Neuron (in vitro differentiated cells): ENCODE measurements around the gene AGO3.
"Not testable (repeated sequence)": the region's sequence is repeated elsewhere in the genome, so short reads cannot be mapped to it uniquely, and the experiment has no call there.

ENCODE experiments used
- H2AFZ ChIP-seq: one replicate; pipeline ENCODE4 v1.6.1; 2013; ENCODE audit warnings: low read depth, mild to moderate bottlenecking, inconsistent platforms, low read length, moderate library complexity
- H3K27me3 ChIP-seq: one replicate; pipeline ENCODE4 v1.6.1; 2013; ENCODE audit warnings: low read length; ENCODE audit not compliant: insufficient read depth
- H3K36me3 ChIP-seq: one replicate; pipeline ENCODE4 v1.6.1; 2013; ENCODE audit warnings: low read length; ENCODE audit not compliant: insufficient read depth
- H3K4me1 ChIP-seq: one replicate; pipeline ENCODE4 v1.6.1; 2013; ENCODE audit warnings: low read length; ENCODE audit not compliant: insufficient read depth
- H3K4me3 ChIP-seq: 2 replicates; pipeline ENCODE4 v1.5.1; 2013; ENCODE audit warnings: mild to moderate bottlenecking, low read length, moderate library complexity
- H3K9me3 ChIP-seq: one replicate; pipeline ENCODE4 v1.6.1; 2013; ENCODE audit warnings: low read length

Gene AGO3

DNA sequence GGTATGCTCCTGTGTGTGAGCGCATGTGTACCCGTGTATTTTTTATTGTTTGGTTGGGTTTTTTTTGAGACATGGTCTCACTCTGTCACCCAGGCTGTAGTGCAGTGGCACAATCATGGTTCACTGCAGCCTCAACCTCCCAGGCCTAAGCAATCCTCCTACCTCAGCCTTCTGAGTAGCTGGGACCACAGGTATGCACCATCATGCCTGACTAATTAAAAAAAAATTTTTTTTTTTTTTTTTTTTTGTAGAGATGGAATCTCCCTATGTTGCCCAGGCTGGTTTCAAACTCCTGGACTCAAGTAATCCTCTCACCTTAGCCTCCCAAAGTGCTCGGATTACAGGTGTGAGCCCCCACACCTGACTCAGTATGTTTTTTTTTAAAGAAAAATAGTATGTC lies 41.7 kb downstream of the AGO3 start:
- H3K27me3 ChIP-seq, H3K9me3 ChIP-seq, H3K4me1 ChIP-seq, H3K4me3 ChIP-seq, H2AFZ ChIP-seq: not testable (repeated sequence)
- H3K36me3 ChIP-seq: peaks cover 59% of the 10 kb centered on the region

DNA sequence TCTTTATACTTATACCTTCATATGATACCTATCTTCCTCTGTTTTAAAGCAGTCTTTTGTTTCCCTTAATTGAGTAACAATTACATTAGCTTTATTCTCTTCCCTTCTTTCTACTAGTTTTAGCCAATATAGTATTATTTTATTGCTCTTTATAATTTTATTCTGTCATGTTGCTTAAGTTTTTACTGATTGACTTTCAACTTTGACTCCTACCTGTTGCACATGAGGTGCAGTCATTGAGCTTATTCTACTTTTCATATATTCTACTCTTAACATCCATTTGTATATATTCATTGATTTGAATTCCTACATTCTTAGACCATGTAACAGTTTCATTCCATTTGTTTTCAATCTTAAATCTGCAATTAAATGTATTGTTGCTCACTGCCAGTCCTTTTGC lies 49.2 kb downstream of the AGO3 start:
- no peaks in the 10 kb centered on the region for H3K4me1 ChIP-seq
- peaks cover 3% of the 10 kb centered on the region for H3K9me3 ChIP-seq
- H2AFZ ChIP-seq: no peak overlapping the region
- peaks cover 59% of the 10 kb centered on the region for H3K36me3 ChIP-seq
- no peaks in the 10 kb centered on the region for H3K27me3 ChIP-seq
- no peak overlapping the region for H3K4me3 ChIP-seq

DNA sequence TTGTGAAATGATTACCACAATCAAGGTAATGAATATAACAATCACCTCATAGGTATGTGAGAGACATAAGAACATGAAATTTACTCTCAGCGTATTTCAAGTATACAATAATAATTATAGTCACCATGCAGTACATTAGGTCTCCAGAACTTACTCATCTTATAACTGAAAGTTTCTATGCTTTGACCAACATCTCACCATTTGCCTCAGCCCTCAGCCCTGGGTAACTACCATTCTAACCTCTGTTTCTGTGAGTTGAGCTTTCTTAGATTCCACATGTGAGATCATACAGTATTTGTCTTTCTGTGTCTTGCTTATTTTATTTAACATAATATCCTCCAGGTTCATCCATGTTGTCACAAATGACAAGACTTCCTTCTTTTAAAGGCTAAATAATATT lies 57.3 kb downstream of the AGO3 start:
- no peaks in the 10 kb centered on the region for H3K27me3 ChIP-seq
- no peak overlapping the region for H3K4me3 ChIP-seq
- H3K4me1 ChIP-seq: no peaks in the 10 kb centered on the region
- H3K9me3 ChIP-seq: no peaks in the 10 kb centered on the region
- no peak overlapping the region for H2AFZ ChIP-seq
- H3K36me3 ChIP-seq: peaks cover 41% of the 10 kb centered on the region

DNA sequence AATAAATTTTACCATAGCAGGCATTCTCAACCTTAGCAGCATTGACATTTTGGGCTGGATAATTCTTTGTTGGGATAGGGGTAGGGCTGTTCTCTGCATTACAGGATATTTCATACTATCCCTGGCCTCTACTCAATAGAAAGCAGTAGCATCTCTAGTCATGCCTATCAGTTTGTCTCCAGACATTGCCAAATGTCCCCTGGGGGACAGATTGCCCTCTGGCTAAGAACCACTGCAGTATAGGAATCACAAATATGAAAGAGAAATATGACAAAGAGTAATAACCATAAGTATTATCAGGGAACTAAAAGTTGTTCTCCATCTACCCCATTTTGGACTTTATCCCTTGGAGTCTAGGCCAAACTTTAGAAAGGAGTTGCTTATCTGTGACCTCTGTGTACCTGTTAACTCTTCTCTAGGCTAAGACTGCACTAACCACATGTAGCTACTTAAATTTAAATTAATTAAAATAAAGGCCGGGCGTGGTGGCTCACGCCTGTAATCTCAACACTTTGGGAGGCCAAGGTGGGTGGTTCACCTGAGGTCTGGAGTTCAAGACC lies 76.1 kb downstream of the AGO3 start:
- H3K4me1 ChIP-seq: no peaks in the 10 kb centered on the region
- H3K27me3 ChIP-seq: no peaks in the 10 kb centered on the region
- no peak overlapping the region for H2AFZ ChIP-seq
- no peak overlapping the region for H3K4me3 ChIP-seq
- peaks cover 40% of the 10 kb centered on the region for H3K36me3 ChIP-seq
- no peaks in the 10 kb centered on the region for H3K9me3 ChIP-seq

DNA sequence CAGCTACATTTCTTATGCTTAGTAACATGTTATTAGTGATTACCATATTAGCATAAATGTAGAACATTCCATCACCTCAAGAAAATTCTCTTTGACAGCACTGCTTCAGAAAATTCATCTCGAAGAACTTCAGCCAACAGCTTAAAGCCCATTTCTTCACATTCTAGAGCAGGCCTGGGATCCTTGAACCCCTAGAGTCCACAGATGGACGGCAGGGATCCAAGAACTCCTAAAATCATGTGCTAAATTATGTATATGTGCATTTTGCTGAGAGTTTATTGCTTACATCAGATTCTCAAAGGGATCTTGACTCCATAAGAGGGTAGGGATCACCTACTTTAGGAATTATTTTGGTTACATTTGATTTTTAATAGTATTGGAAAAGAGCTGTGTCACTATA lies 76.8 kb downstream of the AGO3 start:
- no peaks in the 10 kb centered on the region for H3K4me1 ChIP-seq
- peaks cover 42% of the 10 kb centered on the region for H3K36me3 ChIP-seq
- no peaks in the 10 kb centered on the region for H3K27me3 ChIP-seq
- H3K9me3 ChIP-seq: no peaks in the 10 kb centered on the region
- no peak overlapping the region for H2AFZ ChIP-seq
- no peak overlapping the region for H3K4me3 ChIP-seq

DNA sequence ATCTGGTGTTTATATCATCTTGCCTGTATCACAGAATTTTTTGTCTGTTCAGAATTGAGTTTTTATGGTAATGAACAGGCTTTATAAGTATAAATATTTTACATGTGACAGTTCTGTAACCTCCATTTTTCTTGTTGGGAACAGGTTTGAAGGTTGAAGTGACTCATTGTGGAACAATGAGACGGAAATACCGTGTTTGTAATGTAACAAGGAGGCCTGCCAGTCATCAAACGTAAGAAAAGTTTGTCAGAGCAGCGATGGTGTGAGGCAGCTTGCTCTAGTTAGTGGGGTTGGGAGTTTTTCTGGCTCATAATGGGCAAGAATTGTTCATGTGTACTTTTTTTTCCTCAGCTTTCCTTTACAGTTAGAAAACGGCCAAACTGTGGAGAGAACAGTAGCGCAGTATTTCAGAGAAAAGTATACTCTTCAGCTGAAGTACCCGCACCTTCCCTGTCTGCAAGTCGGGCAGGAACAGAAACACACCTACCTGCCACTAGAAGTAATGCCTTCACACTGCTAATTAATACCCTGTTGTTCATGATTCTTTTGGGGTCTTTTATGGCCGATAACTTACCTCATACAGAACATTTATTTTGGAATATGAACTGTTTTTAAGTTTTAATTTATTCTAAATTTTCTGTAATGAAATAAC lies 77.8 kb downstream of the AGO3 start:
- no peak overlapping the region for H3K4me3 ChIP-seq
- no peaks in the 10 kb centered on the region for H3K4me1 ChIP-seq
- peaks cover 50% of the 10 kb centered on the region for H3K36me3 ChIP-seq
- no peaks in the 10 kb centered on the region for H3K27me3 ChIP-seq
- H2AFZ ChIP-seq: no peak overlapping the region
- H3K9me3 ChIP-seq: no peaks in the 10 kb centered on the region

DNA sequence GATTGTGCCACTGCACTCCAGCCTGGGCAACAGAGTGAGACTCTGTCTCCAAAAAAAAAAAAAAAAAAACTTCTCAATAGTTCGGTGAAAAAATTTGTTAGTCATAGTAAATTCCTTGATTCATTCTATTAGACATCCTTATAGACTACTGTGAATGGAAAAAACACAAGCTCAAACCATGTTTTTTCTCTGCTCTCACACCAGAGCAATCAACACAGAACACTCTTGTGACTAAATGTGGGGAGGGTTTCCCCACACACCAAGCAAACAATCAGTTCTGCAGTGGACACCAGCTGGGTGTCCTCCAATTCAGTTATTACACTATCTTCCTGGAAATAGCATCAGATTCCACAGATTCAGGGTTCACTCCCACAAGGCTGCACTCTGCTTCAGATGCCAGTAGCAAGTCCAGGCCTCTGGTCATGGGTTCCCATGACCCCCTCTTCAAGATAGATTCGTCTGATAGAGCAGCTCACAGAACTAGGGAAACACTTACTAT lies 83.9 kb downstream of the AGO3 start:
- Histone ChIP-seq H3K4me3 (no peak overlapping the region), H2AFZ (no peak overlapping the region), H3K9me3 (no peaks in the 10 kb centered on the region), H3K36me3 (peaks cover 63% of the 10 kb centered on the region), H3K27me3 (no peaks in the 10 kb centered on the region), H3K4me1 (no peaks in the 10 kb centered on the region)

DNA sequence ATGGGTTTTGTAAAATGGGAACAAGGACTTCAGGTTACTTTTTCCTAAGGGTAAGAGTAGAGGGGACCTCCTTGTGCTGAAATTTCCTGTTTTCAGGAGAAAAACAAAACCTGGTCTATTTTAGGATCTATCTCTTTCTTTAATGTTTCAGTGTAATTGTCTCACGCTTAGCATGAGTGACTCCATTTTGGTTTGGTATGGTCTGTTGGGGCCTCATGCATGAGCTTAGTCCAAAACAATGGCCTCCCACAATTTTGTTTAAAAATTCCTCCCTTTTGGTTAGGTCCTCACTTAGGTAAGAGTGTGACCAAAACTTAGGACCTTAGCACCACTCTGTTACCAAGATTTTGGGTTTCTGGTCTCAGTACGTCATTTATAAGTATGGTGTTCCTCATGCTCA lies 85.8 kb downstream of the AGO3 start:
- Histone ChIP-seq H3K27me3 (no peaks in the 10 kb centered on the region), H2AFZ (no peak overlapping the region), H3K36me3 (peaks cover 64% of the 10 kb centered on the region), H3K9me3 (no peaks in the 10 kb centered on the region), H3K4me3 (no peak overlapping the region), H3K4me1 (no peaks in the 10 kb centered on the region)

DNA sequence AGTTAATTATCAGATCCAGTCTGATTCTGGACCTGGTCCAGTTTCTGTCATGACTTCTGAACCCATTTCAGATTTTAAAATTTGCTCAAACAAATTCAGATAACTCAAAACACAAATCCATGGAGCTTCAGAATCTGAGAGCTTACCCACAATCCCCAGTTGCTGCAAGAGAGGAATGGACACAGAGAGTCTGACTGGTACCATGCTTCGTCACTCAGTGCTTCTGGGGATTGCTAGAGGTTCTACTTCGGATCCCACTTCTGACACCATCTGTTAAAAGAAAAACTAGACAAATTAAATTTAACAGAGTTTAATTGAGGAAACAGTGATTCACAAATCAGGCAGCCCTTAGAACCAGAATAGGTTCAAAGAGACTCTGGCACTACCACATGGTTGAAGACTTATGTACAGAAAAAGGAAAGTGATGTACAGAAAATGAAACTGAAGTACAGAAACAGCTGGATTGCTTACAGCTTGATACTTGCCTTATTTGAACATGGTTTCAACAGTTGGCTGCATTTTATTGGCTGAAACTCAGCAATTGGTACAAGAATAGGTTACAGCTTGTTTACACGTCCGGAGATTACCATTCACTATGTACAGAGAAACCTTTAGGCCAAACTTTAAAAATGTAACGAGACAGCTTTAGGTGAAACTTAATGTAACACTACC lies 92.3 kb downstream of the AGO3 start:
- no peak overlapping the region for H3K4me3 ChIP-seq
- H3K9me3 ChIP-seq: peaks cover 4% of the 10 kb centered on the region
- no peaks in the 10 kb centered on the region for H3K27me3 ChIP-seq
- no peaks in the 10 kb centered on the region for H3K4me1 ChIP-seq
- no peak overlapping the region for H2AFZ ChIP-seq
- peaks cover 57% of the 10 kb centered on the region for H3K36me3 ChIP-seq

DNA sequence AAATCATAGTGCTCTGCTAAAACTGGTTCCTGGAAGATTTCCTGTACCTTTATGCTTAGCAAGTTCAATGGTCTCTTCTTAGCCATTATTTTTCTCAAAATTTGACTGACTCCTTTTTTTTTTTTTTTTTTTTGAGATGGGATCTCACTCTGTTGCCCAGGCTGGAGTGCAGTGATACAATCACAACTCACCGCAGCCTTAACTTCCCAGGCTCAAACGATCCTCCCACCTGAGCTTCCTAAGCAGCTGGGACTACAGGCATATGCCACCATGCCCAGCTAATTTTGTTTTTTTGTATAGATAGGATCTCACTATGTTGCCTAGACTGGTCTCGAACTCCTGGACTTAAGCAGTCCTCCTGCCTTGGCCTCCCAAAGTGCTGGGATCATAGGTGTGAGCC lies 93.1 kb downstream of the AGO3 start:
- not testable (repeated sequence) for H3K27me3 ChIP-seq, H2AFZ ChIP-seq, H3K4me3 ChIP-seq, H3K9me3 ChIP-seq, H3K4me1 ChIP-seq
- peaks cover 56% of the 10 kb centered on the region for H3K36me3 ChIP-seq

DNA sequence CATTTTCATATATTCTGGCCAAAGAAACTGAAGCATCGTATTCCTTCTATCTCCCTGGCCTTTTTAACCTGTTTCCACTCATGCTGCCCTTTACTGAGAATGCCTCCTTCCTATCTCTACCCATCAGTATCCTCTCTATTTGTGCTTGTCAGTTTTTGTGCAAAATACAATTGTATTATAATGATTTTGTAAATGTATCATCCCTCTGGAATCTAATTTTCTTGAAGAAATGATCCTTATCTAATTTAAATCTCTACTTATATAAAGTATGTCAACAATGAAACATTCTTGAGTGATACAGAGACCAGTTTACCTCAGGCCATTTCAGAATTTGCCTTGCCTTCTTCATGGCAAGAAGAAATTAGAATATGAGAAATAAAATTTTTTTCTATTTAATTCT lies 93.9 kb downstream of the AGO3 start:
- Histone ChIP-seq H3K27me3 (no peaks in the 10 kb centered on the region), H3K9me3 (peaks cover 4% of the 10 kb centered on the region), H3K4me3 (no peak overlapping the region), H3K36me3 (peaks cover 51% of the 10 kb centered on the region), H2AFZ (no peak overlapping the region), H3K4me1 (no peaks in the 10 kb centered on the region)

DNA sequence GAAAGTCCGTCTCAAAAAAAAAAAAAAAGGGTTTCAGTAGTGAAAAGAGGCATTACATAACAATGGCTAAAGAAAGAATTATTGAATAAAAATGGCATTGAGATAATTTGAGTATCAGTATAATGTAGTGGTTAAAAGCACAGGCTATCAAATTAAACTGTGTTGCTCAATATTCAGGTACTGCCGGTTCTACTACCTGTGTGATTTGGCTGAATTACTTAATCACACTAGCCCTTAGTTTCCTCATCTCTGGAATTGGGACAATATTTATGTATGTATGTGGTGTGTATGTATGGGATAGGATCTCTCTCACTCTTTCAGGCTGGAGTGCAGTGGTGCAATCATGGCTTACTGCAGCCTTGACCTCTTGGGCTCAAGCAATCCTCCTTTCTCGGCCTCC lies 96.9 kb downstream of the AGO3 start:
- Histone ChIP-seq H3K4me1 (no peaks in the 10 kb centered on the region), H3K4me3 (no peak overlapping the region), H3K27me3 (no peaks in the 10 kb centered on the region), H3K9me3 (peaks cover 10% of the 10 kb centered on the region), H3K36me3 (peaks cover 65% of the 10 kb centered on the region), H2AFZ (no peak overlapping the region)

DNA sequence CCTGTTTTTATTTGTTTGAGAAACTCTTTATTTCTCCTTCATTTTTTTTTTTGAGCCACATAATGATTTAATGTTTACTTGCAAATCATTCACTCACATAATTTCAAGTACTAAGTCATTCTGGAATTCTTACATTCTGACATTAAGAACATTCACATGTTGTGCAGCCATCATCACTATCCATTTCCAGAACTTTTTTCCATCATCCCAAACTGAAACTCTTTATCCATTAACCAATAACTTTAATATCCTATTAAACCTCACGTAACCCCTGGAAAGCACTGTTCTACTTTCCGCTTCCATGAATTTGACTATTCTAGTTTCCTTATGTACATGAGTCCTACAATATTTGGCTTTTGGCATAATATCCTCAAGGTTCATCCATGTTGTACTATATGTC lies 100.5 kb downstream of the AGO3 start:
- no peak overlapping the region for H2AFZ ChIP-seq
- H3K4me3 ChIP-seq: no peak overlapping the region
- no peaks in the 10 kb centered on the region for H3K4me1 ChIP-seq
- H3K27me3 ChIP-seq: no peaks in the 10 kb centered on the region
- peaks cover 10% of the 10 kb centered on the region for H3K9me3 ChIP-seq
- peaks cover 63% of the 10 kb centered on the region for H3K36me3 ChIP-seq
